Measurements from ENCODE around the gene ULK4.
"Not testable (repeated sequence)": the region's sequence is repeated elsewhere in the genome, so short reads cannot be mapped to it uniquely, and the experiment has no call there.

ULK4 gene

GRCh38 chr3:41434781-41435180 lies 527.1 kb downstream of the ULK4 start:
- no peak for DNase-seq (ENCODE audit: low read depth)

- DNase-seq (ENCODE audit: low read depth): no peak
Observed at GRCh38 chr3:41431386-41431785, 530.5 kb downstream of the ULK4 start.

- DNase-seq (ENCODE audit: low read depth): no peak
Observed at GRCh38 chr3:41430886-41431285, 531.0 kb downstream of the ULK4 start.

GRCh38 chr3:41430391-41430790 lies 531.5 kb downstream of the ULK4 start:
- no peak for DNase-seq (ENCODE audit: low read depth)

DNA sequence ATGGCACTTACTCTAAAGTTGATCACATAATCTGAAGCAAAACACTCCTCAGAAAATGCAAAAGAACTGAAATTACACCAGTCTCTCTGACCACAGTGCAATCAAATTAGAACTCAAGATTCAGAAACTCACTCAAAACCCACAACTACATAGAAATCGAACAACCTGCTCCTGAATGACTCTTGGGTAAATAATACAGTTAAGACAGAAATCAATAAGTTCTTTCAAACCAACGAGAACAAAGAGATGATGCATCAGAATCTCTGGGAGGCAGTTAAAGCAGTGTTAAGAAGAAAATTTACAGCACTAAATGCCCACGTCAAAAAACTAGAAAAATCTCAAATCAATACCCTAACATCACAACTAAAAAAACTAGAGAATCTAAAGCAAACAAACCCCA lies 535.4 kb downstream of the ULK4 start:
- DNase-seq (ENCODE audit: low read depth): no peak

DNA sequence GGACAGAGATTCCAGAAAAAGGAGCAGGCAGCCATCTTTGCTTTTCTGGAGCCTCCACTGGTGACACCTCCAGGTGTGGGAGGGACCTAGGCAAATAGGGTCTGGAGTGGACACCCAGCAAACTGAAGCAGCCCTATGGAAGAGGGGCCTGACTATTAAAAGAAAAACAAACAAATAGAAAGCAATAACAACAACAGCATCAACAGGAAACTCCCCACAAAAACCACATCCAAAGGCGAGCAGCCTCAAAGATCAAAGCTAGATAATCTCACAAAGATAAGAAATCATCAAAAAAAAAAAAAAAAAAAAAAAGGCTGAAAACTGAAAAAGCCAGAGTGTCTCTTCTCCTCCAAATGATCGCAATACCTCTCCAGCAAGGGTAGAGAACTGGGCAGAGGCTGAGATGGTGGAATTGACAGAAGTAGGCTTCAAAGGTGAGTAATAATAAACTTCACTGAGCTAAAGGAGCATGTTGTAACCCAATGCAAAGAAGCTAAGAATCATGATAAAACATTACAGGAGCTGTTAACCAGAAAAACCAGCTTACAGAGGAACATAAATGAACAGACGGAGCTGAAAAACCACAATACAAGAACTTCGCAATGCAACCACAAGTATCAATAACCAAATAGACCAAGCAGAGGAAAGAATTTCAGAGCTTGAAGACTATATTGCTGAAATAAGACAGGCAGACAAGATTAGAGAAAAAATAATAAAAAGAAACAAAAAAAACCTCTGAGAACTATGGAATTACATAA lies 537.2 kb downstream of the ULK4 start:
- DNase-seq (ENCODE audit: low read depth): no peak

DNA sequence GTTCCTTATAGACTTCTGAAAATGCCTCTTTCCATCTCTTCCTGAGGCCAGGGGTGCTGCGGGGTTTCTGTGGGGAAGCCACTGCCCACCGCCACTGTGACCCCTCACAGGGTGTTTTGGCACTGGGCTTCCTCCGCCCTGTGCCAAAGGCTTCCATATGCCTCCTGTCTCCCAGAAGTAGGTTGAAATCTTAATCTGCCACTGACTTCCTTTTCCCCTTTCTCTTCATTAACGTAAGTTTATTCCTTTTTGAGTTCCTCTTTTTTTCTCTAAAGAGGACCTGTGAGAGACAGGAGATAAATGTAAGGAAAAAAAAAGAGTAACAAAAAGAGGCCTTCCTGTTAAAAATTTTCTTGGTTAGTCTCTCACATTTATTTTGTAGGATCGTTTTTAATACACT lies 542.1 kb downstream of the ULK4 start:
- DNase-seq (ENCODE audit: low read depth): no peak

- no peak for DNase-seq (ENCODE audit: low read depth)
Observed at GRCh38 chr3:41418961-41419691, 542.8 kb downstream of the ULK4 start.

- no peak for DNase-seq (ENCODE audit: low read depth)
Observed at GRCh38 chr3:41417574-41417973, 544.3 kb downstream of the ULK4 start.

DNA sequence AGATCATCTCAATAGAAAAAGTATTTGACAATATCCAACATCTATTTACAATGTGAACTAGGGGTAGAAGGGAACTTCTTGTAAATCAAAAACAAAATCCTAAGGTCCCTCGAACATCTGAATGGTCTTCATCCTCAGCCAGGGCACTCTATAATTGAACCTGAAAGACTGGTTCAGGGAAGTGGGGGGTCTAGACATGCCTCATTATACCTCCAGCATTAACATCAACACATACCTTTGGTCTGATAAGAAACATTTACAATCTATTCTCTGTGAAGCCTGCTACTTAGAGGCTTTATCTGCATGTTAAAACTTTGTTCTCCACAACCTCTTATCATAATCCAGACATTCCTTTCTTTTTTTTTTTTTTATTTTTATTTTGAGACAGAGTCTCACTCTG lies 550.8 kb downstream of the ULK4 start:
- no peak for DNase-seq (ENCODE audit: low read depth)

GRCh38 chr3:41405466-41405865 lies 556.4 kb downstream of the ULK4 start:
- DNase-seq (ENCODE audit: low read depth): no peak

DNA sequence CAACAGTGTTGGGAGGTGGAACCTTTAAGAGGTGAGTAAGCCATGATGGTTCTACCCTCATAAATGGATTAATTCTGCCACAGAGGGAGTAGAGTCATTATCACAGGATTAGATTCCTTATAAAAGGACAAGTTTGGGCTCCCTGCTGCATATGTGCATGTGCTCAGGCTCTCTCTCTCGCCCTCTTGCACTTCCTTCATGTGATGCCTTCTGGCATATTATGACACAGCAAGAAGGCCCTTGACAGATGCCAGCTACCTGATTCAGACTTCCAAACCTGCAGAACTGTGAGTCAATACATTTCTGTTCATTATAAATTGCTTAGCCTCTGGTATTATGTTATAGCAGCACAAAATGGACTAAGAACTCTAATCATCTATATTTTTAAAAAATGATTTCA lies 557.3 kb downstream of the ULK4 start:
- no peak for DNase-seq (ENCODE audit: low read depth)

DNA sequence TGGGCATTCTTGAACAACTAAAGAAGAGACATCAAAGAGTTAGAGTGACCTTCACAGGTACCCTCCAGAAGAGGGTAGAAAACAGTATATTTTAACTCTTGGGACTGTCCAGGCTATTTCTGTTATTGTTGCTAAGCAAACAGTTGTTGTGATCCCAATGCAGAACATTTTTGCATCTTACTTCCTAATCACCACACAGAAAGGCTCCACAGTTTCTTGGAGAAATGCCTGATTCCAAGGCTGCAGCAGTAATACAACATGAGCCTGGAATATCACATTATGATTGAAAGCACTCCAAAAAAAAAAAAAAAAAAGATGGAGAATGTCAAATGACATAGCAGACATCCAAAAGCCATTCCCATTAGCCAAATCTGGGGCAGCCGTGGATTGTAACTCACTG lies 567.0 kb downstream of the ULK4 start:
- no peak for DNase-seq (ENCODE audit: low read depth)

- DNase-seq (ENCODE audit: low read depth): not testable (repeated sequence)
Observed at GRCh38 chr3:41370765-41371535, 591.0 kb downstream of the ULK4 start.

- DNase-seq (ENCODE audit: low read depth): no peak
Observed at GRCh38 chr3:41370307-41370706, 591.6 kb downstream of the ULK4 start.

DNA sequence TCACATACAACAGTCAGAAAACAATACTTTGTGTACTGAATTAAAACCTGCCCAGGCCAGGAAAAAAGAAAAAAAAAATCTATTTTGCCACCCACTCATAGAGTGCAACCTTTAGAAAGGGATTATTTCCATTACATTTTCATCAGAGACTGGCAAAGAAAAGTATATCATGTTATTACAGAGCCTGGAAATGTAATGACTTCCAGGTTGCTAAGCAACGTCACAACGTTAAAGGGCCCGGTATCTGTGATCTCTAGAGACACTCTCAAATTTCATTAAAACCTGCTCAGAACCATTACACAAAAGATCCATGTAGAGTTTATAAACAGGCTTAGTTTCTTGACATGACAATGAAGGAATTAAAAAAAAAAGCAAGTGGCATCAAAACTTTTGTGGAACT lies 592.1 kb downstream of the ULK4 start:
- no peak for DNase-seq (ENCODE audit: low read depth)

DNA sequence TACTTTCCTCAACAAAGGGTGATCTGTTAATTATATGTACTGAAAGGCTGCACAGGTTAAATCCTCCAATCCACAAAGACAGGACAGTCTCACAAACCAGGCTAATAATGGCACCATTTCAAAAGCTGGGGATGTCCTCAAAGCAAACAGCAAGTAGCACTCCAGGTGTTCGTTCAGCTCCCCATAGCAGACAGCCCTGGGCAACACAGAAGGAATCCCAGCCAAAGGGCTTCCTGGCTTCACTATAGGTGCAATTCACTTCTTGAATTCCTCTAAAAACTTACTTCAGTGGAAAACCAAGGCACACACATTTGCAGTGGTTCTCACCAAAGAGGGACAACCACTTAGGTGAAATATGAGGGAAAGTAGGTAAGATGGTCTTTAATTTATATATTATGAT lies 595.9 kb downstream of the ULK4 start:
- DNase-seq (ENCODE audit: low read depth): no peak

DNA sequence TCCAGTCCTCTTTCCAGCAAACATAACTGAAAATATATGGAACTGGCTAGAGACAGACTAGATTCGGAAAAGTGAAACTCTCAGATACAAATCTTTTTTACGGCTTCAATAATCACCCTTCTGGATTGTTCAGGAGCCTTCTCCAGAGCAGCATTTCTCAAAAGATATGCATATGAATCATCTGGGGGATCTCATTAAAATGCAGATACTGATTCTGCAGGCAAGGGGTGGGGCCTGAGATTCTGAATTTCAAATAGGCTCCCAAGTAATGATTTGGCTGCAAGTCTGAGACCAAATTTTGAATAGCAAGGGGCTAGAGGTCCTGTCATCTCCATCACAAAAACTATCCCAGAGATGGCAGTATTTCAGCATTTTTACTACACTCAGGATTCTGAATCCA lies 597.2 kb downstream of the ULK4 start:
- DNase-seq (ENCODE audit: low read depth): no peak

GRCh38 chr3:41363830-41364523 lies 597.9 kb downstream of the ULK4 start:
- DNase-seq (ENCODE audit: low read depth): no peak

GRCh38 chr3:41362638-41363559 lies 599.0 kb downstream of the ULK4 start:
- no peak for DNase-seq (ENCODE audit: low read depth)

DNA sequence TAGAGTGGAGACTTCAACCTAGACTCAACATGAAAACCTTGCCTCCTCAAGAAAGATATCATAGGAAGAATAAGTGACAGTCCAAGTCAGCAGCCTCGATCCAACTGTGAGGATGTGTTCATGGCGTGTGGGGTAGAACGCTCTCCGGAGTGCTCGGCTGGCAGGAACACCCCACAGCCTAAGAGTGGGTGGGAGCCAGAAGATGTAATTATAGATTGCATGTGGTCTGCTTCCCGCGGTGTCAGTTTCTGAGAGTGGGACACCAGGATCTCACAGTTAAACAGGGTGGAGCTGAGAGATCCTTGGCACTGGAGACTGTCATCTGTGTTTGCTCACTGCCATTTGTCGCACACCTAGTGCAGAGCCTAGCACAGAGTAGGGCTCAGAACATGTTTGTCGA lies 604.6 kb downstream of the ULK4 start:
- no peak for DNase-seq (ENCODE audit: low read depth)

Measured in stimulated activated CD8-positive, alpha-beta memory T cell treated with anti-CD3 and anti-CD28 coated beads, Interleukin-4, amount 100 ng/mL, for 24 hours (primary cell).